ENCODE data around the gene PLS1. TPM values are rescaled to one million over a fixed set of nuclear protein-coding genes. Genes with fewer than 3 reads are reported as not detected.

The PLS1 gene
- total RNA-seq, 2 donors from 2014 or later, result 3.2 to 5.3 TPM

DNA sequence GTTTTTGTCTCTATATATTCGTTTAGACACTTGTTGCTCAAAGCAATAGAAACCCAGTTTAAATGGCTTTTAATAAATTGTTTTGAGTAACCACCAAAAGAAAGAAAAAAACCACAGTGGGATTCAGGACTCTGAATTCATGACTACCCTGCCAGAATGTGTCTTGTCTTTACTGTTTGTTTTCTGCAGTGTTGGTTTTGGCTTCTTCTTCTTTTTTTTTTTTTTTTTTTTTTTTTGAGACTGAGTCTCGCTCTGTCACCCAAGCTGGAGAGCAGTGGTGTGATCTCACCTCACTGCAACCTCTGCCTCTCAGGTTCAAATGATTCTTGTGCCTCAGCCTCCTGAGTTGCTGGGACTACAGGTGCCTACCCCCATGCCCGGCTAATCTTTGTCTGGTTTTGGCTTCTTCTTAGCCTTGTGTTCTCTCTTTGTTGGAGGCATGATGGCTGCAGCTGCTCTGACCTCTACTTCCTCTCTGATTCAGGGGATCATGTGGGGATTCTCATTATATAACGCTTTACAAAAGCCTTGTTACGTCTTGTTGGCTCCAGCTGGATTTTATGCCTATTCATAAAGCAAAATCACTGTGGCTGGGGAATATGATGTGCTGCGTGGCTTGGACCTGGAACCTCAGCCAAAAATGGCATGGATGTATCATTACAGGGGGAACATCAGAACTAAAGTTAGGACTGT lies 54.0 kb downstream of the PLS1 start:
- Mint-ChIP-seq H3K4me1 (ENCODE audit: low read depth) (no peaks in the 10 kb centered on the region), H3K4me3 (no peak overlapping the region), H3K9me3 (no peaks in the 10 kb centered on the region), H3K27me3 (ENCODE audit: low read depth) (no peaks in the 10 kb centered on the region), H3K27ac (no peak overlapping the region), H3K36me3 (ENCODE audit: insufficient read depth in 2 of 2) (no peaks in the 10 kb centered on the region)
- ATAC-seq (replicated peaks in 1 of 2), result no peak
- DNase-seq, result no peak

DNA sequence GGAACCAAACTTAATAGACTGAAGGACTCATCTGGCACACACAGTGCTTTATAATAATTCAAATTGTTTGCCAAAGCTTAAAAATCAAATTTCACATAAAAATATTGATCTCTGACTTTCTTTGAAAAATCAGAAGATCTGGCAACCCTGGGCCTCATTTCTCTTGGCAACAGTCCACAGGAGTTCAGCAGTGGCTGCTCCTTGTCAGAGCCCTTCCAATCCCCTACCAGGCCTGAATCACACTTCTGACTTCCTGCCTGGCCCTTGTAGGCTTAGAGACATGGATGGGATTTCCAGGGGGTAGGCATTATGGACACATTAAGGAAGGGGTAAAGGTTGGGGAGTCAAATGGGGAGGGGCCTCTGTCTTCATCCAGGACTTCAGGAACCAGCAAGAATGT lies 55.5 kb downstream of the PLS1 start:
- Mint-ChIP-seq H3K27ac (no peak overlapping the region), H3K4me3 (no peak overlapping the region), H3K4me1 (ENCODE audit: low read depth) (no peaks in the 10 kb centered on the region), H3K36me3 (ENCODE audit: insufficient read depth in 2 of 2) (no peaks in the 10 kb centered on the region), H3K9me3 (no peaks in the 10 kb centered on the region), H3K27me3 (ENCODE audit: low read depth) (no peaks in the 10 kb centered on the region)
- DNase-seq (no peak), ATAC-seq (replicated peaks in 1 of 2) (no peak)

DNA sequence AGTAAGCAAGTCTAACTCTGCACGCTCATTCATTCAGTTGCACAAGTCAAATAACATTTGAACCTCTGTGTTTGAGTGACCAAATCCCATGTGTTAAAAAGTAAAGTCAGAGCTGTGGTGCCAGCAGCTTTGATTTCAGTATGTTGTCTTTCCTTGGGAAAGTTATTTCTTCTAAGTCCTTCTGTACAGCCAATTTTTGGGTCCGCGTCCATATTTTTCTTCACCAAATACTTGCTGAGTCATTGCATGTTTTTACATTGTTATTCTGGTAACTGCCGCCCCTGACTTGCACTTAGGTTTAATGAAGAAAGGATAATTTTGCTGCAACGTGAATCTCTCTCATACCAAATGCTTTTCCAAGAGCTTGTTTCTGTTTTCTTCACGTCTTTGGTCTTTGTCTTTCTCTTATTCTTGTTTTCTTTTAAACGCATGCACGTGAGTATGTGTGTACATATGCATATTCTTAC lies 56.7 kb downstream of the PLS1 start:
- Mint-ChIP-seq H3K4me3 (no peak overlapping the region), H3K36me3 (ENCODE audit: insufficient read depth in 2 of 2) (no peaks in the 10 kb centered on the region), H3K9me3 (no peaks in the 10 kb centered on the region), H3K27ac (no peak overlapping the region), H3K4me1 (ENCODE audit: low read depth) (no peaks in the 10 kb centered on the region), H3K27me3 (ENCODE audit: low read depth) (no peaks in the 10 kb centered on the region)
- DNase-seq (no peak), ATAC-seq (replicated peaks in 1 of 2) (no peak)

DNA sequence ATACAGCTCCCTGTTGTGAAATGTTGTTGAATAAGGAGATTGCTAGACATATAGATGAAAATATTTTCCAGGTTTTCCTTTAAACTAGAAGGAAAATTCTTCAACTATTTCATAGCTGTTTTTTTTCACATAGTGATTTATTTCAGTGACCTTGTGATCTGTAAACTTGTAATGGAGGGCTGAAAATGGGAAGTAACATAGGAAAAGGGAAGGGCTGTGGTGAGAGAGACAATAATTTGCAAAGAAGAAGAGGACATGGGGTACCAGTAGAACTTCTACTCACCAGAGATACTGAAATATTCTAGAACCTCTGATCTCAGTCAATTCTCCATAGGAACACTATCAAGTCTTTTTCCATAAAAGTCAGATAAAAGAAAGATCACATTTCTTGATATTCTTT lies 60.4 kb downstream of the PLS1 start:
- Mint-ChIP-seq H3K4me3 (no peak overlapping the region), H3K36me3 (ENCODE audit: insufficient read depth in 2 of 2) (no peaks in the 10 kb centered on the region), H3K27me3 (ENCODE audit: low read depth) (no peaks in the 10 kb centered on the region), H3K27ac (no peak overlapping the region), H3K4me1 (ENCODE audit: low read depth) (no peaks in the 10 kb centered on the region), H3K9me3 (no peaks in the 10 kb centered on the region)
- DNase-seq (no peak), ATAC-seq (replicated peaks in 1 of 2) (no peak)

DNA sequence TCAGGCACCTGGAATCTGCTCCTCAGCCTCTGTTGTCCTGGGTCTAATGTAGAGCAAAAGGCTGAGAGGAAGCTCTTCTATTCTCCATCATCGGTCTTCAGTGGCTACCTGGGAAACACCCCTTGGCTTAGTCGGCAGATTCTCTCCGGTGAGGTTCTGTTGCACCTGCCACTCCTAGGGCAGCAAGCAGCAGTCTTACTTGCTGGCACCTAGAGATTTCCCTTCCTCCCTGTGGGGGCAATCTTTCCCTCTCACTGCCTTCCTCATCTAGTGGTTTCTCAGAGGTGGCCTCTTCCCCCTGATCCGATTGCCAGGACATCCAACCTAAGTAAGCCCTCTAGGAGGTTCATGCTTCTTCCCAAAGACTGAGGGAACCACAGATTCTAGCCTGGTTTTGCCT lies 60.8 kb downstream of the PLS1 start:
- ATAC-seq (replicated peaks in 1 of 2) (no peak), DNase-seq (no peak)
- Mint-ChIP-seq H3K4me1 (ENCODE audit: low read depth) (no peaks in the 10 kb centered on the region), H3K27ac (no peak overlapping the region), H3K4me3 (no peak overlapping the region), H3K27me3 (ENCODE audit: low read depth) (no peaks in the 10 kb centered on the region), H3K9me3 (no peaks in the 10 kb centered on the region), H3K36me3 (ENCODE audit: insufficient read depth in 2 of 2) (no peaks in the 10 kb centered on the region)

DNA sequence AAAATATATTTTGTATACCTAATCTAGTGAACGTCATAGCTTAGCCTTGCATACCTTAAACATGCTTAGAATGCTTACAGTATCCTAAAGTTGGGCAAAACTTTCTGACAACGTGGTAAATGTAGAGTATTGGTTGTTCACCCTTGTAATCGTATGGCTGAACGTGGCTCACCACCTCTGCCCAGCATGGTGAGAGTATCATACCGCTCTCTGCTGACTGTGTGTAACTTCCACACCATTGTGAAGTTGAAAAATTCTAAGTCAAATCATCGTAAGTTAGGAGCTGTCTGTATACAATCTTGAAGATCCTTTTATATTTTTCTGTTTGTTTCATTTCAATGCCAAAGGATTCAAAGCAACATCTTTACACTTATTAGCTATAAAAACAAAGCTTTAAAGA lies 64.2 kb downstream of the PLS1 start:
- H3K27ac Mint-ChIP-seq, result no peak overlapping the region
- no peak overlapping the region for H3K4me3 Mint-ChIP-seq
- DNase-seq (no peak), ATAC-seq (replicated peaks in 1 of 2) (no peak)
- H3K4me1 Mint-ChIP-seq (ENCODE audit: low read depth), result no peaks in the 10 kb centered on the region
- H3K9me3 Mint-ChIP-seq, result no peaks in the 10 kb centered on the region
- H3K36me3 Mint-ChIP-seq (ENCODE audit: insufficient read depth in 2 of 2), result no peaks in the 10 kb centered on the region
- H3K27me3 Mint-ChIP-seq (ENCODE audit: low read depth), result no peaks in the 10 kb centered on the region

DNA sequence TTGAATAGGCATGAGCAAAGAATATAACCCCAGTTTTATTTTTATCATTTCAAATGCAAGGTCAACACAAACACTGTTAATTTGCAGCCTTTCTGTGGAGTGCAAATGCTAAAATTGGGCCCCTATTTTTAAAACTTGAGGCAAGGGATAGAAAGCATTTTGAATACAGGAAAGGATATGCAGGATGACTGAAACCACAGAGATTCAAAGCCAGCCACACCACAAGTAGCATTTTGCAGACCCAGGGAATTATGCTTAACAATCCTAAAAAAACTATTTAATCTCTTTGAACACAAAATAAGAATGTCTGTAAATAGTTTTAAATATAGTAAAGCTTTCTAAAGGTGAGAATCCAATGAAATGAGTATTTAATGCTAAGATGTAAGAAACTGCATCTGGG lies 64.7 kb downstream of the PLS1 start:
- H3K27ac Mint-ChIP-seq, result no peak overlapping the region
- H3K36me3 Mint-ChIP-seq (ENCODE audit: insufficient read depth in 2 of 2), result no peaks in the 10 kb centered on the region
- ATAC-seq (replicated peaks in 1 of 2) (no peak), DNase-seq (no peak)
- H3K9me3 Mint-ChIP-seq, result no peaks in the 10 kb centered on the region
- H3K27me3 Mint-ChIP-seq (ENCODE audit: low read depth), result no peaks in the 10 kb centered on the region
- H3K4me1 Mint-ChIP-seq (ENCODE audit: low read depth), result no peaks in the 10 kb centered on the region
- H3K4me3 Mint-ChIP-seq, result no peak overlapping the region

DNA sequence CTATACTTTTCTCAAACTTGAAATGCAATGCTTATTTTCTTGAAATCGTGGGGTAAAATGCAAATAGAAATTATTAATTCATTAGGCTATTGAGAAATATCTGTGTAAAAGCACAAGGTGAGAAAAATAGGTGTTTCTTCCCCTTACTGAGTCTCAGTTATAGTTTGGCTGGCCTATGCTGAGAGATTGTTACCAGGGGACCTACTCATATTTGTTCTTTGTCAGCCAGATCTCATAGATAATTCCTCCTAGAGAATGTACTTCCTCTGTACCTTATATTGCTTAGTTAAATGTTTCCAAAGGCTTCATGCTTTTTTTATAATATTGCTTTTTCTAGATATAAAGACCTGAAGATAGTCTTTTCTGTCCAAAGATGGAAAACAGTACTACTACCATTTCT lies 67.7 kb downstream of the PLS1 start:
- no peak overlapping the region for H3K4me3 Mint-ChIP-seq
- no peaks in the 10 kb centered on the region for H3K36me3 Mint-ChIP-seq (ENCODE audit: insufficient read depth in 2 of 2)
- H3K4me1 Mint-ChIP-seq (ENCODE audit: low read depth), result no peaks in the 10 kb centered on the region
- DNase-seq (no peak), ATAC-seq (replicated peaks in 1 of 2) (no peak)
- H3K9me3 Mint-ChIP-seq, result no peaks in the 10 kb centered on the region
- no peaks in the 10 kb centered on the region for H3K27me3 Mint-ChIP-seq (ENCODE audit: low read depth)
- H3K27ac Mint-ChIP-seq, result no peak overlapping the region

DNA sequence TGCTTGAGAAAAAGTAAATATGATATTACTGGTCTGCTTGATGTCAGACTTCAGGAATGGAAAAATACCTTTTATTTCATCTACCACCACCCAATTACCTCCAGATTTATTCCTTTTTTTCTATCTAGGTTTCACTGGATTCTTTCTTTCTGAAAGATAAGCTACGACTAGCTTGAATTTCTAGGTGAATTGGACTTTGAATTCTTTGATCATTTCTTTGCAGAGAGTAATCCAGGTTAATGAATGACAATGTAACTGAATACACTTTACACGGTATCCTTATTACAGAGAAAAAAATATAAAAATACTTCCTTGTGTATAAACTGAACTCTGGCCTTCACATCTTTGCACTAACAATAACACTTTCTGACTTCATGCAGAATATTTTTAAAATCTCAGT lies 68.1 kb downstream of the PLS1 start:
- DNase-seq, result no peak
- no peak overlapping the region for H3K4me3 Mint-ChIP-seq
- no peaks in the 10 kb centered on the region for H3K27me3 Mint-ChIP-seq (ENCODE audit: low read depth)
- H3K36me3 Mint-ChIP-seq (ENCODE audit: insufficient read depth in 2 of 2), result no peaks in the 10 kb centered on the region
- H3K27ac Mint-ChIP-seq, result no peak overlapping the region
- ATAC-seq (replicated peaks in 1 of 2), result no peak
- H3K9me3 Mint-ChIP-seq, result no peaks in the 10 kb centered on the region
- no peaks in the 10 kb centered on the region for H3K4me1 Mint-ChIP-seq (ENCODE audit: low read depth)

DNA sequence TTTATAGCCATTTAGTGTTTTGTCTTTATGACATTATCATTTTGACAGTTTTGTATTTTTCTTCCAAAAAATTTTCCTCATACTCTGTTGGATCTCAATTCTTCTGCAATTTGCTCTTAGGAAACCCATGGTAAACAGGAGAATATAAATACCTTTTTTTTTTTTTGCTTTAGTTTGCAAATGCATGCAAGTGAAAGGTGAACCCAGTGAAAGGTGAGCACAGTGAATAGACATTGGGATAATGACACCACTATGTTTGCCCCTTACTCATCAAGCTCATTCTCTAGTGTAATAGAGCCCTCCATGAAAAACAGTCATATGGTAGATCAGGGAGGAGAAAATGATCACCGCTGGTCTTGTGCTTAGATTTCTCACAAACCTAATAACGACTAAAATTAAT lies 68.6 kb downstream of the PLS1 start:
- H3K9me3 Mint-ChIP-seq, result no peaks in the 10 kb centered on the region
- H3K4me3 Mint-ChIP-seq, result no peak overlapping the region
- H3K36me3 Mint-ChIP-seq (ENCODE audit: insufficient read depth in 2 of 2), result no peaks in the 10 kb centered on the region
- DNase-seq (no peak), ATAC-seq (replicated peaks in 1 of 2) (no peak)
- no peak overlapping the region for H3K27ac Mint-ChIP-seq
- H3K27me3 Mint-ChIP-seq (ENCODE audit: low read depth), result no peaks in the 10 kb centered on the region
- H3K4me1 Mint-ChIP-seq (ENCODE audit: low read depth), result no peaks in the 10 kb centered on the region

DNA sequence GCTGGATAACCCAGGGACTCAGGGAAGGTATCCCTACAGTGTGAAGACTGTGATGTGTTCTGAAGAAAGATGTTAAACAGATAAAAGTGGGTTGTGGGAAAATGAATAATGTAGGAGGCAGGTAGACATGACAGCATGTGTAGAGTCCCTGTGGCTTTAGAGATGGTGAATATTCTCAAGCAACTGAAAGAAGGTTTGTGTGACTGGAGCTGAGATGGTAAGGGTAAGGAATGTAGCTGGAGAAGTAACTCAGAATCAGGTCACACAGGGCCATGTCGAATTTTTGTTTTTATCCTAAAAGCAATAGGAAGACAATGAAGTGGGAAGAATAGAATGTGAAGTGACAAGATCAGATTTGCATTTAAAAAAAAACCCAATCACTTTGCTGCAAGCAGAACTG lies 73.9 kb downstream of the PLS1 start:
- no peak overlapping the region for H3K27ac Mint-ChIP-seq
- H3K4me1 Mint-ChIP-seq (ENCODE audit: low read depth), result no peaks in the 10 kb centered on the region
- no peaks in the 10 kb centered on the region for H3K36me3 Mint-ChIP-seq (ENCODE audit: insufficient read depth in 2 of 2)
- no peak overlapping the region for H3K4me3 Mint-ChIP-seq
- no peaks in the 10 kb centered on the region for H3K9me3 Mint-ChIP-seq
- no peak for DNase-seq
- no peak for ATAC-seq (replicated peaks in 1 of 2)
- H3K27me3 Mint-ChIP-seq (ENCODE audit: low read depth), result no peaks in the 10 kb centered on the region

DNA sequence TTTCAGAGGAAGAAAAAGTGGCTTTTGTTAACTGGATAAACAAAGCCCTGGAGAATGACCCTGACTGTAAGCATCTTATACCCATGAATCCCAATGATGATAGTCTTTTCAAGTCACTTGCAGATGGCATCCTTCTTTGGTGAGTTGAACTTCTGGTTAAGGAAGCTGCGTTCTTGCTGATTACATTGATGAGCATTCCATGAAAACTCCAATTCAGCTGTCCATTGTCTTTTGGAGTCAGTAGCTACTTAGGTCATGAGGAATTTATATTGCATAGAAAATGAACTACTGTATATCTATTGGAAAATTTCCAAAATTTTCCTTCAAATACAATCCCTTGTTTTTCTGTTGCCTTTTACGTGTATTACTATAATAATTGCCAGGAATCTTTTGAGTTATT lies 80.0 kb downstream of the PLS1 start:
- ATAC-seq (replicated peaks in 1 of 2) (no peak), DNase-seq (no peak)
- no peaks in the 10 kb centered on the region for H3K27me3 Mint-ChIP-seq (ENCODE audit: low read depth)
- no peaks in the 10 kb centered on the region for H3K9me3 Mint-ChIP-seq
- no peaks in the 10 kb centered on the region for H3K36me3 Mint-ChIP-seq (ENCODE audit: insufficient read depth in 2 of 2)
- H3K27ac Mint-ChIP-seq, result no peak overlapping the region
- no peaks in the 10 kb centered on the region for H3K4me1 Mint-ChIP-seq (ENCODE audit: low read depth)
- no peak overlapping the region for H3K4me3 Mint-ChIP-seq

DNA sequence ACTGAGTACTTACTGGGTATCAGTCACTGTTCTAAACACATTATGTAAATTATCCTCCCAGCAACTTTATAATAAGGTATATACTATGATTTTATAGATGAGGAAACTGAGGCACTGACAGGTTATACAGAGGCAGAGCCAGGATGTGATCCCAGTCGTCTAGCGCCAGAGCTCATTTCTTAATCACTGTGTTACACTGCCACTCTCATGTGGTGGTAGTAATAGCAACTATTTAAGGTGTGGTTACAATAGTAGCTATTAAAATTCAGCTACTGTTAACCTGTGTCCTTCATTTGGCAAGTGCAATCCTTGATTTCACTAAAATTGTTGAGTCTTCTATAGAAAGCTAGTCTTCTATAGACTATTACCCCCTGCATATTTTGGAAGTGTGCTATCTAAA lies 84.5 kb downstream of the PLS1 start:
- no peaks in the 10 kb centered on the region for H3K9me3 Mint-ChIP-seq
- no peaks in the 10 kb centered on the region for H3K4me1 Mint-ChIP-seq (ENCODE audit: low read depth)
- H3K27me3 Mint-ChIP-seq (ENCODE audit: low read depth), result no peaks in the 10 kb centered on the region
- DNase-seq (no peak), ATAC-seq (replicated peaks in 1 of 2) (no peak)
- no peaks in the 10 kb centered on the region for H3K36me3 Mint-ChIP-seq (ENCODE audit: insufficient read depth in 2 of 2)
- H3K4me3 Mint-ChIP-seq, result no peak overlapping the region
- H3K27ac Mint-ChIP-seq, result no peak overlapping the region

DNA sequence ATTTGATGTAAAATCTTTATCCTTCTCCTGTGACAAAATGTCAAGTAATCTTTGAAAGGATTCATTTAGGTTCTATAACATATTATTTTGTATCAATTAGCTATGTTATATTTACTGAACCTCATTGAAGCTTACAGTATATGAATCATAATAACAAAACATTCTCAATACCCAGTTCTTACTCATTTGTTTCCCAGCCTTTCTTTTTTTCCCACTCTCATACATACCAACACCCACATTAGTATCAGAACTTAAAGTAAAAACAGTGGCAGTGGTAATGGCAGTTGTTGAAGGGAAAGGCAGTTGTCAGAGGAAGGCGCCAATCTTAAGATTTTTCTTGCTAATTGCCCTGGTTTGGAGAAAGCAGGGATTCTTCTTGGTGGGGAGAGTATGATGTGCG lies 94.4 kb downstream of the PLS1 start:
- Mint-ChIP-seq H3K27ac (no peak overlapping the region), H3K4me3 (no peak overlapping the region), H3K9me3 (no peaks in the 10 kb centered on the region), H3K4me1 (ENCODE audit: low read depth) (no peaks in the 10 kb centered on the region), H3K36me3 (ENCODE audit: insufficient read depth in 2 of 2) (no peaks in the 10 kb centered on the region), H3K27me3 (ENCODE audit: low read depth) (no peaks in the 10 kb centered on the region)
- no peak for DNase-seq
- ATAC-seq (replicated peaks in 1 of 2), result no peak

All from activated T-cell treated with anti-CD3 and anti-CD28 coated beads, Interleukin-2, amount 50 U/mL, for 72 hours (primary cell).